ENCODE measurements around the gene TBC1D9. TPM values are rescaled to one million over a fixed set of nuclear protein-coding genes. Genes with fewer than 3 reads are reported as not detected.
A peak's percentile ranks its signal among the peaks of the same experiment; 100 is the strongest.

The TBC1D9 gene
- total RNA-seq, 1 donor from 2014 or later, result 7.9 TPM

GRCh38 chr4:140725556-140725955, 30.6 kb downstream of the TBC1D9 start:
- DNase-seq (ENCODE audit: low read depth), result no peak

DNA sequence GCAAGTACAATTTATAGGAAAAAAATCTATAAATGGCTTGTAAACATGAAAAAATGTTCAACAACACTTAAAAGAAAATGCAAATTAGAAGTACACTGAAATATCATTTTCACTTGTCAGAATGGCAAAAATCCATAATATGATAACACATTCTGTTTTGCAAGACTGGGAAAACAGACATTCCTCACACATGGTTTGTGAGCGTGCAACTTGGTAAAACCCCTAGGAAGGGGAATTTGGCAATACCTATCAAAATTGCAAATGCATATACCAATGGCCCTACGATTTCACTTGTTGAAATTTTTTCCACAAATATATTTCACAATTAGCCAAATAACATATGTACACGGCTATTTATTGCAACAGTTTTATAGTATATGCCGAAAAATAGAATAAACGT, 31.4 kb downstream of the TBC1D9 start:
- DNase-seq (ENCODE audit: low read depth), result no peak

DNA sequence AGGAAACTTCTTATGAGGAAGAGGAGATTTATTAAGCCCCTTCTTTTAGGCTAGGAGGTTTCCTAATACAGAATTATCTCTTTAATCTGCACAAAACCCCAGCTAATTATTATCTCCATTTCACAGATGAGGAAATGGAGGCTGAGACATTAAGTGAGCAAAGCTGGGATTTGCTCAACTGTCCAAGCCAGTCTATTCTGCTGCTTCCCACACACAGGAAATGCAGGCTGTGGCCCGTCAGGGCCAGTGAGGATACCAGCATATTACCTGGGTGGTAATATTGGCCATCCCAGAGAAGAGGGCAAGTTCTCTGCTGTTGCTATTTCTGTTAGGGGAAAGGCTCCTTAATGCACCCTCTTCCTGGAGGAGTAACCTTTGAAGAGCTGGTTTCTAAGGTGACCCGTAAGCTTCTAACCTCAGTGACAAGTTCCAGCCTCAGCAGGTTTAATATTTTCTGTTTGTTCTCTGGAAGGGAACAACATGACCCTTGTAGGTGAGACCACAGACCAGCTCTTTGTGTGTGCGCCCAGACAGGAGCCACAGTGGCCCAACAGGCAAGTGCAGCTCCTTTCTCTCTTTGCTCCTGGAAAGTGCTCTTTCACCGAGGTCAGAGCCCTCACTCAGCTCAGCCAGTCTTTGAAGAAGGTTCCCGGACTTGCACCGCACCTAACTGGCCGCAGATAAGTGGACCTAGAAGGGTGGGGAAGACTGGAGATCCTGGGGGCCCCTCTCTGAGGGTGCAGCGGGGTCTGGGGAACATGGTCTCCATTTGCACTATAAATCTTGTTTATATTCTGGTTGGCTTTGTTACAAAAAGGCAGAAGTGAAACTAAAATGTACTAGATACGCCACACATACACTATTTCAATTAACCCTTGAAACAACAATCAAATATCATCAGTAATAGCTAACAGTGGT, 35.5 kb downstream of the TBC1D9 start:
- no peak for DNase-seq (ENCODE audit: low read depth)

DNA sequence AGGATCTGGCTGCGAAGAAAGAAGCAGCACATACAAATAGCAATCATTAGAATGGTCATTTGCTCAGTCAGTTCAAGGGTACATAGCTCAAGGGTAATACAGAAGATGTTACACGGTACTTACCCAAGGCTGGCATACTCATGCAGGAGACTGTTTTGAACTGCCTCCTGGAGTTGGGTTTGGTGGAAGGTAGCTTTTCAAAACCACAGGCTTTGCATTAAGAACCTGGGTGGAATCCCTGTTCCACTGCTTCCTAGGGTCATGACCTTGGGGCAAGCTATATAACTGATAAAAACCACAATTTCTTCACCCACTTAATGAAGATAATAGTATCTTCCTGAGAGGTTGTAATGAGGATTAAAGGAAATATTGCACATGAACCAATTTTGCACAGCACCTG, 36.5 kb downstream of the TBC1D9 start:
- no peak for DNase-seq (ENCODE audit: low read depth)

- peak; percentile 26 for DNase-seq (ENCODE audit: low read depth)
Observed at GRCh38 chr4:140719022-140719421, 37.2 kb downstream of the TBC1D9 start.

DNA sequence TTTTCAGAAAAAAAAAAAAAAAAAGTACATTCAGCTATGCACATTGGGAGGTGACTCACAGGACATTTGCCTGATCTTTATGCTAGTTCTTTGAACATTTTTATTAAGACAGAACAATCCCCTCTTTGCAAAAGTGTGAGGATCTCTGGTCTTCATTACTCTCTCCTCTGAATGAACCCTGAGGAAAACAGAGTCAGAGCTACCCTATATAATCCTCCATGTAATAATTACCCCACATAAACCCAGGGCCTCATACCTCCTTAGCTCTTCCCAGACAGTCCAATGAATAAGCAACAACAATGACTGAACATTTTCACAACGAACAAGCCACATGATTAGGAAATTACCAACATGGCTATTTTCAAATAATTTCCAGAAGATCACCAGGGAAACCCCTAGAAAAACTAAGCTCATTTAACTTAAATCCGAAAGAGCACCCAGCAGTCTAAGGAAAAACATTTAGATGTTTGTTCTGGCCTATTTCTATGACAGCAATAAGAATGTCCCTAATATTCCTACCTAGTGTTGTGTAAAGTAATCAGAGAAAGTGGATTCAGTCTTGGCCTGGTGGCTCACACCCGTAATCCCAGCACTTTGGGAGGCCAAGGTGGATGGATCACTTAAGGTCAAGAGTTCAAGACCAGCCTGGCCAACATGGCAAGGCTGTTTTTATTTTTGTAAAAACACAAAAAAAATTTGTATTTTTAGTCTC, 37.8 kb downstream of the TBC1D9 start:
- DNase-seq (ENCODE audit: low read depth), result no peak

- no peak for DNase-seq (ENCODE audit: low read depth)
Observed at GRCh38 chr4:140717313-140717712, 38.9 kb downstream of the TBC1D9 start.

DNA sequence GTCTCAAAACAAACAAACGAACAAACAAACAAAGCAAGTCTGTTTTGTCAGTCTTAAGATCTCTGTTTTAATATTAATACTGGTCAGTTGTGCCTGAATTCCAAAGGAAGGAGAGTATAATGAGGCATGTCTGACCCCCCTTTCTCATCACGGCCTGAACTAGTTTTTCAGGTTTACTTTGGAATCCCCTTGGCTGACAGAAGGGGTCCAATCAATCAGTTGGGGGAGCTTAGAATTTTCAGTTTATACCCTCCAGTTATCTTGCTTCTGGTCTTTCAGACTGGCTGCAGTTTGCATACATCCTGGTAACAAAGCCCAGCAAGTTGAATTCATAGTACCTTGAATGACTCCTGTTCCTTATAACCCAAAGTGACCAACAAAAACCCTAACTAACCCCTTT, 41.1 kb downstream of the TBC1D9 start:
- DNase-seq (ENCODE audit: low read depth), result no peak

DNA sequence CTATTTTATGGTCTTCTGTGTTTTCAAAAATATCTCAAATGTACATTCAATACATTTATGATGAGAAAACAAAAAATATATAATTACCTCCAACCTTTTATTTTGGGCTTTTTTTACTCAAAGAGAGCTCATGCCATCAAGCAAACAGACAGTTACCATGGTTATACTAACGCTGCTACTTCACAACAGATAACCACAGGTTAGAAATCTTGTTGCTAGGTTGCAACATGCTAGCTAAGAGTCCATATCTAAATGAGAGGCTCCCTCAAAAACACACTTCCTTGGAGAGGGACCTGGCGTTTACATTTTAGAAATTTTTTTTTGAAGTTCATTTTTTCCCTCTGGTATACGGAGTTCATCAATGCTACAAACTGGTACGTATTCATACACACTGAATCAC, 44.3 kb downstream of the TBC1D9 start:
- no peak for DNase-seq (ENCODE audit: low read depth)

DNA sequence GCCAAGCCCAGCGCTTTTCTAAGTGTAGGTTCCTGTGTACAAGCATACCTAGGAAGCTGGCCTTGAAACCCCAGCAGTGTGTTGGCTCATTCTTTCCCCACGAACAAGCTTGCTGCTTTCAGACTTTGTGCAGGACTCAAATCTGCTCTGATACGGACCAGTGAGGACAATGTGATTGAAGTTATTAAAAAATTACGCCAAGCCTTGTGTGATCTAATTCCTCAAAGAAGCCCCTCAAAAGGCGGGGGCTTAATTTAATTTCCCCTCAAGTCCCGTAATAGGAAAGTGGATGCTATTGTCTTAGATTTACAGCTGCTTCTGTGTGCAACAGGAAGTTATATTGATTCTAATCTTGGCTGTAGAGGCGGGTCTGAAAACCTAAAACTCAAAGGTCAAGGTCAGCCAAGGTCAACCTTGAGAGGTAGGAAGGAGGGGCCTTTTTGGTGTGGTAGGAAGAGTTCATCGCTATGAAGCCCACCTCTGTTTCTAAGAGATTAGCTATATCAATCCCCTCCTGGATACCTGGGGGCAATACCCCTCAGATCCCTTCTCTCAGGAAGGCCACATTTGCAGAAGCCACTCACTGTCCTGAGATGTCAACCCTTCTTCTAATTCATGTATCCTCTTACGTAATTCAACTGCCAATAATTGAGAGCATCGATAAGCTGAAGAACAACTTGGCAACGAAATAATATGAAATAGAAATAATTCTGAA, 45.1 kb downstream of the TBC1D9 start:
- no peak for DNase-seq (ENCODE audit: low read depth)

DNA sequence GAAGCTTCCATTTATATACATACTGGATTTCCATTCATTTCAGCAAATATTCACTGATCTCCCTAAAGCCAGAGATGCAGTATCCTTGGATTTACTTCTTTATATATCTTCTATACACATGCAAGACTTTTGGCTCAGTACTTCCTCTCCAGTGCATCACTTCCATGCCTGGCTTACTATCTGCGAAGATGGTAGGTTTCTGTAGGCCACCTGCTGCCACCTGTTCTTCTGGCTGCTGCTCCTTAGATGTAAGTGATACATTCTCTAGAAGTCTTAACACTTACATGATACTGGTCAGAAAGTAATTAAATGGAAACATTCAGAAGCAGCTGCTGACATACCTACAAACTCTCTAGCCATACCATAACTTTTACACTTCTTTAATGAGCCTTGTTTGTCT, 48.9 kb downstream of the TBC1D9 start:
- DNase-seq (ENCODE audit: low read depth), result no peak

- no peak for DNase-seq (ENCODE audit: low read depth)
Observed at GRCh38 chr4:140706665-140707064, 49.5 kb downstream of the TBC1D9 start.

DNA sequence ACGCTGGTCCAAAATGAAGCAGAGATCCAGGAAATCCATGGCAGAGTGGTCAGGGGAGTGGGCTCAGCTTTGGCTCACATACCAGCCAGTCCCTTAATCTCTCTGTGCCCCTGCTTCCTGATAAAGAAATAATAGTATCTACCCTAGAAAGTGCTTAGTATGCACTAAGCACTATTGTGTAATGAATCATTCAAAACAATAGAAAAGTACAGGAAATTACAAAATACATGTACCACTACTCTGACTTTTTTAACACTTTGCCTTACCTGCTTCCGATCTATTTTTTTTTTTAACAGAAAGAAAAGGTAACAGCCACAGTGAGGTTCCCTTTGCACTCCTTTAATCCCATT, 49.9 kb downstream of the TBC1D9 start:
- DNase-seq (ENCODE audit: low read depth), result no peak

DNA sequence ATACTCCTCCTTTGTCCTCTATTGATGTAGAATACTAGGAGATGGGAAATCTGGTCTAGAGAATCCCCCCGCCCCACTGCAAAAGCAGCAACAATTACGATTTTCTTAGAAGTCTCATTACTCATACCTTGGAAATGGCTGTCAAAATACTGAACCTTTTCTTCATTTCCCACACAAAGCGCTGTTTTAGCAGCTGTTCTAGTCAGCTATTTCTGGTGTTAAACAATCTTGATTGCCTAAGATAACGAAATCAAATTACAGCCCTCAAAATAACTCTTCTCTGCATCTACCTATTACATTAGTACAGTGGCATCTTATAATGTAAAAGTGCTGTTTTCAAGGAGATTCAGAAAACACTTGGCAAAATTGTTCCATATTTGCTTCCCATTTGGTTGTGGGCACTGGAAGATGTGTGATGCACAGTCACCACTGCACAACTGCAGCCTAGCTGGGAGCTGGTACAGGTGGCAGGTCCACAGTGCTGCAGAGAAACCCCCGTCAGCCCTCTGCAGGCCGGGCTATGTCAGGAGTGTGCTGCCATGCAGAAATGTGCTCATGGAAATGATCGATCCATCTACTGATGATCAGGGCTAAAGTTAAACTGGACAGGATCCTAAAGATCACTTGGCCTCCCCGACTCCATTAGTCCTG, 50.4 kb downstream of the TBC1D9 start:
- peak; percentile 43 for DNase-seq (ENCODE audit: low read depth)

DNA sequence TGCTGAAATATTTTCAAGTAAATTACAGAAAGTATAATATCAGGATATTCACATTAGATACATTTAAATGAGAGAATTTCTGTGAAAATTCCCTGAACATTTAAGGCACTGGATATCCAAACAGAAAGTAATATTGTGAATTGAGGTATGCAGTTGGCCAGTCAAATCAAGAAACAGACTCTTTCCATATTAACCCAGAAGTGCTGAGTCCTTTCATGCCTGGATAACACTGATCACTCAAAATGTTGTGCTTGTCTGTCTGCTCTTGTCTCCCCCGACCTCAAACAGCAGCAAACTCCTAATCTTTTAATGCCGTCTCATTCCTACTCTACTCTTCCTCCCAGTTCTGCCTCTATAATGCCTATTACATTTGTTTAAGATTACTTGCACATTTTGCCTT, 51.2 kb downstream of the TBC1D9 start:
- DNase-seq (ENCODE audit: low read depth), result no peak

DNA sequence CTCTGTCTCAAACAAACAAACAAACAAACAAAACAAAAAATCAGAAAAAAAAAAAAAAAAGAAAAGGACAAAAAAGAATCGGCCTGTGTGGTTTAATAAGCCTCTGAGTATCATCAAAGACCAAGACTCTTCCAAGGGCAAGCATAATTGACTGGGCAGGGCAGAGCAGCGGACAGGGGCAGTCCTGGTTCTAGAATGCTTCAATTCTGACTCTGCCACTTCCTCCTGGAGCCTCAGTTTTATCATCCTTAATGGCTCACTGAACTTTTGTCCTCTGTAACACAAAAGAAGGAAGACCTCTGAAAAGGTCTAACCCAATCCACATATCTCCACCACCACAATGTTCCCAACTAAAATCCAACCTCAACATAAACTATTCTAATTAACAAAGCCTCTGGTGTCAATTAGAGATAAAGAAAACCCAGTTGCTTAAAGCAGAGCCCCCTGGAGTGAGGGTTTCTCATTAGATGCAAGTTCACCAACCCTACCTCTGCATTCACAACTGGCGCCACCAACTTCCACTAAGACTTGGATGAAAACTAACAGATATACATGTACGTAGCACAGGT, 51.7 kb downstream of the TBC1D9 start:
- no peak for DNase-seq (ENCODE audit: low read depth)

DNA sequence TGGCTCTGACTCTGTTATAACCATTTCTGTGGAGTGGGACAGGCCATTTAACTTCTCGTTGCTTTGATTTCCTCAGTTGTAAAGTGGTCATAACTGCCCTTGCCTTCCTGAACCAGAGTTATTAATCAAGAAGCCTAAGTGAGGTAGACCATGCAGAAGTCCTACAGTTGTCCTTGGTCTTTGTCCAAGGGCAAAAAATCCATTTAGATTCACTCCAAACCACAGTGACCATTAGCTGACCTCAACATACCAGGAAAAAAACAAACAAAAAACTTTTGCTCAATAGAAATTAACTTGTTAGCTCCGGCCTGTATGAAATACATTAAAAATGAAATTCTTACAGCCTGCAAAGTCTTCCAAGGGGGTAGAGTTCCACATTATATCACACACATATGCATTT, 52.7 kb downstream of the TBC1D9 start:
- DNase-seq (ENCODE audit: low read depth), result peak; percentile 51

DNA sequence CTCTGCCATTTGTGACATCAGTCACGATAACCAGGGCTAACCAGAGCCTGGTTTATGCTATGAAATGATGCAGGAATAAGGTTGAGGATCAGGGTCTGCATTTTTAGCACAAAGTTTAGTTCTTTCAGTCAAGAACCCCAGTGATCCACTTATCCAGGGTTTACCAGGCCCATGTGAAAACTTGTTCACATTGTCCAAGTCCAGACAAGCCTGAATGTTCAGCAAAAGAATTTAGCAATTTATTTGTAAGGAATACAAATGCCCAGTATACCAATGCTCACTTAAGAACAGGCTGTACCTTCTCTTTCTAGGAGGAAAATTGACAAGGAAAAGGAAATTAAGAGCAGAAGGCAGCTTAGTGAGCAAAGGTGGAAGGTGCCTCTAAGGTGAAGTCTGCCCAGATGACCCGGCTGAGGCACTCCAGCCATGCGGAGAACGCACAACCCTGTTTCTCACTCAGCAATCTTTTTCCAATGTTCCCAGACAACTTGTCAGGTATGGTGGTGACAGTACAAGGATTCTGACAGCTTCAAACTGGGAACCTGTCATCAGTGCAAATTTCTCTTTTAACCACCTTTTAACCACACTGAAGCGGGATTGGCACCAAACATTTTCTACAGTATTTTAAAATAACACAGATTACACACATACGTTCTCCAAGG, 54.0 kb downstream of the TBC1D9 start:
- no peak for DNase-seq (ENCODE audit: low read depth)

- no peak for DNase-seq (ENCODE audit: low read depth)
Observed at GRCh38 chr4:140701071-140701470, 55.1 kb downstream of the TBC1D9 start.

DNA sequence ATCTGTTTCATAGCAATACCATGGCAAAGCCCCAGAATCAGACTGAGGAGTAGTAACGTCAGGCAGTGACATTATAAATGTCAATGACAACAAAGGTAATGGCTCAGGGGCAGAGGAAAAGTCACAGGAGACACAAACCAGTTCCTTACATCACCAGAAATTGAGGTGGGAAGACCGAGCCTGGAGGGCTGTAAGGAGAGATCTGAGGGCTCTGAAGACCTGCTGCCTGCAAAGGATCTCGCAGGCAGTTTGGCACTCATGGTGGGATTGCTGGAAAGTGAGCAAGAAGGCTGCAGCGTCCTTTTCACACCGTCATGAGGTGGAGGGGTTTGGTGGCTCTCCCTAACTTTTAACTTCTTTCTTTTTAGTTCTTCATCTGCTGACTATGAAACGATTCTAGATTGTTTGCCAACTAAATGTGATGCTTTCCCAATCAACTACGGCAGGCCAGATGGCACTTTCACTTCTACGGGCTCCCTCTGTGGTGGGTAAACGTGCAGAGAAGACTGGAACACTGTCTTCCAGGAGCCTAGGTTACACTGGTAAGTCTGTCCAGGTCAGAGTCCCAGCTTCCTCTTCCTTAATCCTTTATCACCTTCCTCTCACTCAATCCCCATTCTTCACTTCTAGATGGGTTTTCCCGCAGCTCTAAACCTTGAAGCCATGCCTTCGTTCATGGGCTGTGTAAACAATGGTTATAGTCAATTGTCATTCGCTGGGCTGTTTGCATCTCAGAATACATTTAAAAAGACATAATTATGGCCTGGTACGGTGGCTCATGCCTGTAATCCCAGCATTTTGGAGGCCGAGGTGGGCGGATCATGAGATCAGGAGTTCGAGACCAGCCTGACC, 58.2 kb downstream of the TBC1D9 start:
- DNase-seq (ENCODE audit: low read depth), result no peak
